ENCODE results near the gene NVL.

Gene NVL

GRCh38 chr1:224188286-224188685, 141.7 kb downstream of the NVL start:
- no peak for DNase-seq

GRCh38 chr1:224185208-224185607, 144.8 kb downstream of the NVL start:
- DNase-seq, result no peak

GRCh38 chr1:224183591-224184312, 146.2 kb downstream of the NVL start:
- peak; percentile 45 for DNase-seq

GRCh38 chr1:224182866-224183590, 146.9 kb downstream of the NVL start, which contains the start of gene DEGS1:
Gene DEGS1 (plus strand): TSS chr1:224183240. CDS start chr1:224183337, 97 bp downstream.
- DNase-seq, result peak; percentile 85

- peak; percentile 44 for DNase-seq
These were observed 147.7 kb downstream of the NVL start for GRCh38 chr1:224182057-224182865.

GRCh38 chr1:224181453-224181810, 148.5 kb downstream of the NVL start:
- no peak for DNase-seq

GRCh38 chr1:224180783-224181452, 149.1 kb downstream of the NVL start:
- no peak for DNase-seq

GRCh38 chr1:224178894-224179293, 151.1 kb downstream of the NVL start:
- DNase-seq, result no peak

- no peak for DNase-seq
These were observed 152.5 kb downstream of the NVL start for GRCh38 chr1:224177356-224177999.
